ENCODE measurements around the gene ABCG4. TPM values are rescaled to one million over a fixed set of nuclear protein-coding genes. Genes with fewer than 3 reads are reported as not detected.
A peak's percentile ranks its signal among the peaks of the same experiment; 100 is the strongest.

ABCG4 gene
- total and polyA plus RNA-seq, 9 of the 15 experiments (the other 6 are each of a cell fraction or from before 2014, with no cell fraction given) = 0.03 to 0.11 (median 0.07) TPM; not detected in 4

DNA sequence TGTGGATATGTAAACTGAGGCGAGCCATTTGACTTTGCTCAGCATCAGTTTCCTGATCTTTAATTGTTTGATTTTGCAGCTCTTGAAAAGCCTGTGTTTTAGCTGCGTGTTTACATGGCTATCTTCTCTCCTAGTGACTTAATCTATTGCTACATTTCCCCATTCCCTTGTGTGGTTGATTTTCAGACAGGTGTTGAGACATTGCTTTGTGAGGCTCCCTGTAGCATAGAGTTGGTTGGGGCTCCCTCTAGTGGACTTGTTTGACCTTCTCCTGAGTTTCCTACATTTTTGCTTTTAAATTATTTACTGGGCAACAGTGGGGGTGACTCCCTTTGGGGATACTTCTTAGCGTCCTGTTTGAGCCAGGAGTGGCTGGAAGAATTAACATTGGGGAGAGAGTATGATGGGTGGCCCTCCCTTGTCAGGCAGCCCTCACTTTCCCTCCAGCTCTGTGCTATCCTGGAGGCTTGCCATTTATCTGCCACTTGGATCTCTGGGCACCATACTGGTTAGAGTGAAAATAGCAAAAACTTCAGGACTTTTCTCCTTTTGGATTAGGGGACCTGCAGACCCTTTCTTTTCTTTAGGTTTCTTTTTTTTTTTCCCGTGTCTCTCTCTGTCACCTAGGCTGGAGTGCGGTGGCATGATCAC, 48.1 kb downstream of the ABCG4 start (continued):
- TF ChIP-seq ZBTB8A (IDR thresholded peaks at IDR 0.05; ENCODE audit: partially characterized antibody) (no peak), HMBOX1 (IDR thresholded peaks at IDR 0.05) (peak; percentile 39; the same call in 1 of the 2 replicates), RAD21 (CRISPR knock-in tag; conservative IDR thresholded peaks at IDR 0.05 in 1 of 2, IDR thresholded peaks at IDR 0.05 in 1 of 2) (peak; percentile 89 to 94), NR1H2 (CRISPR knock-in tag; IDR thresholded peaks at IDR 0.05) (no peak), ZNF274 (IDR thresholded peaks at IDR 0.05; ENCODE audit: borderline replicate concordance, low read depth, low read length) (no peak), SIN3A (IDR thresholded peaks at IDR 0.05; ENCODE audit: borderline replicate concordance in 2 of 2, control insufficient read depth in 1 of 2, low read depth in 2 of 2, low read length in 2 of 2) (no peak), KAT8 (IDR thresholded peaks at IDR 0.05; ENCODE audit: low read depth) (no peak), CBX3 (IDR thresholded peaks at IDR 0.05; ENCODE audit: borderline replicate concordance in 1 of 2, low read length in 2 of 2) (no peak), DEAF1 (CRISPR knock-in tag; IDR thresholded peaks at IDR 0.05) (peak; percentile 81), ELK3 (CRISPR knock-in tag; IDR thresholded peaks at IDR 0.05) (no peak), BMI1 (IDR thresholded peaks at IDR 0.05; ENCODE audit: low read length) (no peak), ZSCAN32 (CRISPR knock-in tag; IDR thresholded peaks at IDR 0.05) (no peak), JUN (IDR thresholded peaks at IDR 0.05; ENCODE audit: borderline replicate concordance, low read depth, low read length) (no peak), JUN (CRISPR knock-in tag; IDR thresholded peaks at IDR 0.05; ENCODE audit: borderline replicate concordance) (no peak), ZNF263 (CRISPR knock-in tag; IDR thresholded peaks at IDR 0.05; ENCODE audit: borderline replicate concordance) (no peak; the same call in 1 of the 2 replicates), CBFA2T3 (IDR thresholded peaks at IDR 0.05) (peak; percentile 5; the same call in 1 of the 2 replicates), CHCHD3 (CRISPR knock-in tag; IDR thresholded peaks at IDR 0.05) (no peak), CREM (IDR thresholded peaks at IDR 0.05; ENCODE audit: low read depth) (no peak), SAFB2 (IDR thresholded peaks at IDR 0.05; ENCODE audit: borderline replicate concordance, low read depth, low read length, severe bottlenecking) (no peak), DNMT1 (IDR thresholded peaks at IDR 0.05) (no peak), ETV5 (CRISPR knock-in tag; IDR thresholded peaks at IDR 0.05; ENCODE audit: low read depth) (no peak)
- TF ChIP-seq, protein P1, sequence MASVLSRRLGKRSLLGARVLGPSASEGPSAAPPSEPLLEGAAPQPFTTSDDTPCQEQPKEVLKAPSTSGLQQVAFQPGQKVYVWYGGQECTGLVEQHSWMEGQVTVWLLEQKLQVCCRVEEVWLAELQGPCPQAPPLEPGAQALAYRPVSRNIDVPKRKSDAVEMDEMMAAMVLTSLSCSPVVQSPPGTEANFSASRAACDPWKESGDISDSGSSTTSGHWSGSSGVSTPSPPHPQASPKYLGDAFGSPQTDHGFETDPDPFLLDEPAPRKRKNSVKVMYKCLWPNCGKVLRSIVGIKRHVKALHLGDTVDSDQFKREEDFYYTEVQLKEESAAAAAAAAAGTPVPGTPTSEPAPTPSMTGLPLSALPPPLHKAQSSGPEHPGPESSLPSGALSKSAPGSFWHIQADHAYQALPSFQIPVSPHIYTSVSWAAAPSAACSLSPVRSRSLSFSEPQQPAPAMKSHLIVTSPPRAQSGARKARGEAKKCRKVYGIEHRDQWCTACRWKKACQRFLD (CRISPR knock-in tag; IDR thresholded peaks at IDR 0.05) = no peak
- TF ChIP-seq, protein P2, sequence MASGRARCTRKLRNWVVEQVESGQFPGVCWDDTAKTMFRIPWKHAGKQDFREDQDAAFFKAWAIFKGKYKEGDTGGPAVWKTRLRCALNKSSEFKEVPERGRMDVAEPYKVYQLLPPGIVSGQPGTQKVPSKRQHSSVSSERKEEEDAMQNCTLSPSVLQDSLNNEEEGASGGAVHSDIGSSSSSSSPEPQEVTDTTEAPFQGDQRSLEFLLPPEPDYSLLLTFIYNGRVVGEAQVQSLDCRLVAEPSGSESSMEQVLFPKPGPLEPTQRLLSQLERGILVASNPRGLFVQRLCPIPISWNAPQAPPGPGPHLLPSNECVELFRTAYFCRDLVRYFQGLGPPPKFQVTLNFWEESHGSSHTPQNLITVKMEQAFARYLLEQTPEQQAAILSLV (tag; IDR thresholded peaks at IDR 0.05) = no peak
